A673 (cell line): Measurements from ENCODE around the gene WIPF1. TPM values are rescaled to one million over a fixed set of nuclear protein-coding genes. Genes with fewer than 3 reads are reported as not detected.

Experiments
- BruUV-seq: library from RNA; stranded (reverse); fragments of 400-500 nt; replicated peaks from 2 replicates; lab custom pipeline; 2021; lab: Mats Ljungman, UMichigan
- CTCF ChIA-PET: fragments of 300-600 bp; sonication (Branson Sonifier 250); formaldehyde crosslinking; loops from one replicate; lab custom pipeline; 2022; ENCODE audit warnings: antibody characterized with exemption; lab: Charles Lee
- POLR2A ChIA-PET: fragments of 300-600 bp; sonication (Branson Sonifier 250); formaldehyde crosslinking; loops from one replicate; lab custom pipeline; 2022; ENCODE audit warnings: antibody characterized with exemption; ENCODE audit not compliant: low non-redundant PET; lab: Charles Lee
- DNase-seq: peaks from one replicate; pipeline ENCODE4 v3.0.0-alpha.2; 2015; ENCODE audit warnings: low spot score
- H3K27ac ChIP-seq: fragments of 200-600 bp; sonication (generic); 2 replicates; pipeline ENCODE4 v1.5.1; 2016; ENCODE audit warnings: mixed run types, low read depth, mild to moderate bottlenecking, mixed read lengths, antibody characterized with exemption, low read length; ENCODE audit not compliant: poor library complexity, severe bottlenecking
- H3K27me3 ChIP-seq: fragments of 200-600 bp; sonication (generic); replicated peaks from 2 replicates; pipeline ENCODE4 v1.6.1; 2017; ENCODE audit warnings: mixed run types, low read depth, mild to moderate bottlenecking, mixed read lengths, antibody characterized with exemption, low read length; ENCODE audit not compliant: insufficient read depth, poor library complexity
- H3K36me3 ChIP-seq: fragments of 200-600 bp; sonication (generic); 2 replicates; pipeline ENCODE4 v1.6.1; 2016; ENCODE audit warnings: mixed run types, mild to moderate bottlenecking, mixed read lengths, antibody characterized with exemption, low read length; ENCODE audit not compliant: insufficient read depth, poor library complexity, severe bottlenecking
- H3K4me1 ChIP-seq: fragments of 200-600 bp; sonication (generic); 2 replicates; pipeline ENCODE4 v1.6.1; 2017; ENCODE audit warnings: mixed run types, mild to moderate bottlenecking, mixed read lengths, antibody characterized with exemption, low read length; ENCODE audit not compliant: insufficient read depth, poor library complexity, severe bottlenecking
- H3K4me3 ChIP-seq: fragments of 200-600 bp; sonication (generic); 2 replicates; pipeline ENCODE4 v1.5.1; 2016; ENCODE audit warnings: low read depth, mixed run types, mild to moderate bottlenecking, mixed read lengths, low read length; ENCODE audit not compliant: poor library complexity, severe bottlenecking
- H3K9me3 ChIP-seq: fragments of 200-600 bp; sonication (generic); 2 replicates; pipeline ENCODE4 v1.6.1; 2016; ENCODE audit warnings: mixed run types, low read depth, mild to moderate bottlenecking, mixed read lengths, antibody characterized with exemption, low read length; ENCODE audit not compliant: poor library complexity, severe bottlenecking
- CTCF ChIP-seq: fragments of 300-800, 200-600 bp; sonication (generic); conservative IDR thresholded peaks from 2 replicates; pipeline ENCODE4 v1.5.1; 2017; ENCODE audit warnings: low read depth, mild to moderate bottlenecking, antibody characterized with exemption, low read length, moderate library complexity, mixed read lengths
- EZH2 ChIP-seq: fragments of 200-600 bp; sonication (generic); IDR thresholded peaks from 2 replicates; pipeline ENCODE4 v1.6.1; 2017; ENCODE audit warnings: borderline replicate concordance, low read depth, mild to moderate bottlenecking, mixed read lengths, antibody characterized with exemption, low read length; ENCODE audit not compliant: poor library complexity, severe bottlenecking
- intact Hi-C: fragments of 100-400 bp; cut with micrococcal nuclease; formaldehyde crosslinking; loops from one replicate; pipeline ENCODE4 v1.10.0; 2022; ENCODE audit not compliant: unreplicated experiment
- total RNA-seq: library from RNA; stranded (reverse); gene quantifications from 2 replicates; pipeline ENCODE4 v1.2.3, GENCODE V29; 2021

The WIPF1 gene
- total RNA-seq, 1 experiment from 2014 or later: 1.1 TPM

- intact Hi-C loops: no loop called here
- Histone ChIP-seq H3K9me3 (no peaks in the 10 kb centered on the region), H3K4me3 (no peak overlapping the region), H3K36me3 (no peaks in the 10 kb centered on the region), H3K27ac (no peak overlapping the region), H3K27me3 (no peaks in the 10 kb centered on the region), H3K4me1 (no peaks in the 10 kb centered on the region)
- no peak for DNase-seq
- BruUV-seq: no TSS peak
- ChIA-PET CTCF (no interaction called here), POLR2A (no interaction called here)
- TF ChIP-seq CTCF (no peak), EZH2 (no peak)
These were observed 25.6 kb upstream of the WIPF1 start for GRCh38 chr2:174623106-174623637.

GRCh38 chr2:174621323-174621722, 23.7 kb upstream of the WIPF1 start:
- BruUV-seq: no TSS peak
- no peaks in the 10 kb centered on the region for H3K9me3 ChIP-seq
- CTCF ChIA-PET: no interaction called here
- no peaks in the 10 kb centered on the region for H3K36me3 ChIP-seq
- H3K27me3 ChIP-seq: no peaks in the 10 kb centered on the region
- no peak overlapping the region for H3K27ac ChIP-seq
- no peak for TF ChIP-seq CTCF
- no peak for TF ChIP-seq EZH2
- no peak for DNase-seq
- POLR2A ChIA-PET: no interaction called here
- H3K4me3 ChIP-seq: no peak overlapping the region
- H3K4me1 ChIP-seq: no peaks in the 10 kb centered on the region
- intact Hi-C loops: no loop called here

DNA sequence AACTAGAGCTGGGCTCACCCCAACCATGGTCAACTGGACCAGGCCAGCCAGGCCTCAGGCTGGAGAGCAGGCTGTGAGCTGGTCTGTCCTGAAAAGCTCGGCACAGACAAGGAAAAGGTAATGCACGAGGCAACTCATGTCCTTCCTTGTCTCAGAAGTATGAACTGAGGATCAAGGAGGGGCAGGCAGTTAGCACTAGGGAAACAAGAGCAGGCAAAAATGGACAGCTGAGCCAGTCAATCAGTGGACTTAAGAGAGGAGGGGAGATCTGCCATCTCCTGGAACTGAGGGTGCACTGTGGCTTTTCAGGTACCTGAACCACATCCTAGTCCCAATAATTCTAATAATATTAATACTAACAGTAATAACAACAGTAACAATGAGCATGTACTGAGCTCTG, 20.6 kb upstream of the WIPF1 start:
- CTCF ChIA-PET: no interaction called here
- intact Hi-C loops: no loop called here
- Histone ChIP-seq H3K4me1 (no peaks in the 10 kb centered on the region), H3K9me3 (no peaks in the 10 kb centered on the region), H3K4me3 (no peak overlapping the region), H3K27ac (no peak overlapping the region), H3K36me3 (no peaks in the 10 kb centered on the region), H3K27me3 (peaks cover 4% of the 10 kb centered on the region)
- POLR2A ChIA-PET: no interaction called here
- TF ChIP-seq EZH2 (no peak), CTCF (no peak)
- no peak for DNase-seq
- BruUV-seq: no TSS peak
